Measurements from ENCODE around the gene LETM1.

LETM1 gene
- total RNA-seq, result 60.2 to 257 (median 88.0) reads per million in 3 experiments

GRCh38 chr4:1856071-1856942 is at the start of gene LETM1:
TSS of gene LETM1 (minus strand) at chr4:1856156. CDS start at chr4:1855950, 206 bp downstream.
- peak; percentile 92 for DNase-seq

- DNase-seq, result no peak
These were observed 48.1 kb upstream of the LETM1 start for GRCh38 chr4:1904042-1904441.

- no peak for DNase-seq
These were observed 47.1 kb upstream of the LETM1 start for GRCh38 chr4:1903035-1903434.

- no peak for DNase-seq
These were observed 46.3 kb upstream of the LETM1 start for GRCh38 chr4:1902243-1902642.

- DNase-seq, result no peak
These were observed 45.2 kb upstream of the LETM1 start for GRCh38 chr4:1901127-1901526.

- DNase-seq, result no peak
These were observed 44.7 kb upstream of the LETM1 start for GRCh38 chr4:1900624-1901023.

GRCh38 chr4:1900087-1900433 is 44.1 kb upstream of the LETM1 start:
- no peak for DNase-seq

- DNase-seq, result peak; percentile 72
These were observed 43.5 kb upstream of the LETM1 start for GRCh38 chr4:1899149-1900086.

- no peak for DNase-seq
These were observed 42.7 kb upstream of the LETM1 start for GRCh38 chr4:1898681-1899080.

GRCh38 chr4:1898007-1898406 is 42.1 kb upstream of the LETM1 start:
- no peak for DNase-seq

- no peak for DNase-seq
These were observed 40.7 kb upstream of the LETM1 start for GRCh38 chr4:1896658-1896991.

GRCh38 chr4:1895971-1896657 is 40.2 kb upstream of the LETM1 start:
- no peak for DNase-seq

- DNase-seq, result no peak
These were observed 35.1 kb upstream of the LETM1 start for GRCh38 chr4:1890979-1891570.

GRCh38 chr4:1887052-1887451 is 31.1 kb upstream of the LETM1 start:
- no peak for DNase-seq

- DNase-seq, result no peak
These were observed 29.5 kb upstream of the LETM1 start for GRCh38 chr4:1885414-1885813.

- DNase-seq, result no peak
These were observed 27.6 kb upstream of the LETM1 start for GRCh38 chr4:1883583-1883982.

- DNase-seq, result no peak
These were observed 26.9 kb upstream of the LETM1 start for GRCh38 chr4:1882850-1883271.

- no peak for DNase-seq
These were observed 24.4 kb upstream of the LETM1 start for GRCh38 chr4:1880332-1880731.

GRCh38 chr4:1879485-1879884 is 23.5 kb upstream of the LETM1 start:
- DNase-seq, result no peak

- DNase-seq, result no peak
These were observed 18.2 kb upstream of the LETM1 start for GRCh38 chr4:1874201-1874600.

GRCh38 chr4:1873776-1874175 is 17.8 kb upstream of the LETM1 start:
- DNase-seq, result no peak

- DNase-seq, result no peak
These were observed 17.3 kb upstream of the LETM1 start for GRCh38 chr4:1873291-1873690.

- peak; percentile 19 for DNase-seq
These were observed 16.9 kb upstream of the LETM1 start for GRCh38 chr4:1872870-1873269.
